Measurements from ENCODE around the gene PLPP3. TPM values are rescaled to one million over a fixed set of nuclear protein-coding genes. Genes with fewer than 3 reads are reported as not detected.
A peak's percentile ranks its signal among the peaks of the same experiment; 100 is the strongest.

Gene PLPP3
- total and polyA plus RNA-seq, 2 of the 8 experiments (the other 6 are each of a cell fraction or from before 2014, with no cell fraction given): 33.2 to 42.0 TPM

DNA sequence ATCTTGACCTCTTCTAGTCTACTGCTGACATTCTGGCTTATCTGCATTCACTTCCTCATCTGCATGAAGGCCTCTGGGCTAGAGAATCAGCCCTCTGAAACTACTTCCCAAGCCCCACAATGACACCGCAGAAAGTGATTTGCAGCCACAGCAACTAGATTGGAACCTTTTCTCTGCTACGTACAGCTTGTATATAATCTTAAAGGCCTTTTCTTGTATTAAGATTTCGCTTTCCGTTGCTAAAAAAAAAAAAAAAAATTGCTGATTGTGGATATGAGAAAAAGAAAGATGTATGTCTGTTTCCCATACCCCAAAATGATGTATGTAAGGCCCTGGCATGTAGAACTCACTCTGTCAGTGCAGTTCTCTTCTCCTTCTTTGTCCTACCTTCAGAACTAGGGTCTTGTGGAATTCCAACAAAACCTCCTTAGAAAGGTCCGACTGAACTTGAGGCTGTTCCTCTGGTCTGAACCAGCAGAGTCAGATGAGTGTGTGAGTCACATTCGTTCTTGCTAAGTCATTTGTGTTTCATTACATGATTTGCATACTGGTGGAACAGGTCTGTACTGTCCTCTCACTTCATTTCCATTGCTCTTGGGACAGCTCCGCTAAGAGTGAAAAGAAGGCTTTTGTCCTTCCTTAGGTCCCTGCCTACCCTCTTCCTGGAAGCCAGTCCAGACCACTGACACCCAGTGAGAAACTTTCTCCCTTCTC is 62.7 kb downstream of the PLPP3 start (continued):
- TF ChIP-seq, protein P1, sequence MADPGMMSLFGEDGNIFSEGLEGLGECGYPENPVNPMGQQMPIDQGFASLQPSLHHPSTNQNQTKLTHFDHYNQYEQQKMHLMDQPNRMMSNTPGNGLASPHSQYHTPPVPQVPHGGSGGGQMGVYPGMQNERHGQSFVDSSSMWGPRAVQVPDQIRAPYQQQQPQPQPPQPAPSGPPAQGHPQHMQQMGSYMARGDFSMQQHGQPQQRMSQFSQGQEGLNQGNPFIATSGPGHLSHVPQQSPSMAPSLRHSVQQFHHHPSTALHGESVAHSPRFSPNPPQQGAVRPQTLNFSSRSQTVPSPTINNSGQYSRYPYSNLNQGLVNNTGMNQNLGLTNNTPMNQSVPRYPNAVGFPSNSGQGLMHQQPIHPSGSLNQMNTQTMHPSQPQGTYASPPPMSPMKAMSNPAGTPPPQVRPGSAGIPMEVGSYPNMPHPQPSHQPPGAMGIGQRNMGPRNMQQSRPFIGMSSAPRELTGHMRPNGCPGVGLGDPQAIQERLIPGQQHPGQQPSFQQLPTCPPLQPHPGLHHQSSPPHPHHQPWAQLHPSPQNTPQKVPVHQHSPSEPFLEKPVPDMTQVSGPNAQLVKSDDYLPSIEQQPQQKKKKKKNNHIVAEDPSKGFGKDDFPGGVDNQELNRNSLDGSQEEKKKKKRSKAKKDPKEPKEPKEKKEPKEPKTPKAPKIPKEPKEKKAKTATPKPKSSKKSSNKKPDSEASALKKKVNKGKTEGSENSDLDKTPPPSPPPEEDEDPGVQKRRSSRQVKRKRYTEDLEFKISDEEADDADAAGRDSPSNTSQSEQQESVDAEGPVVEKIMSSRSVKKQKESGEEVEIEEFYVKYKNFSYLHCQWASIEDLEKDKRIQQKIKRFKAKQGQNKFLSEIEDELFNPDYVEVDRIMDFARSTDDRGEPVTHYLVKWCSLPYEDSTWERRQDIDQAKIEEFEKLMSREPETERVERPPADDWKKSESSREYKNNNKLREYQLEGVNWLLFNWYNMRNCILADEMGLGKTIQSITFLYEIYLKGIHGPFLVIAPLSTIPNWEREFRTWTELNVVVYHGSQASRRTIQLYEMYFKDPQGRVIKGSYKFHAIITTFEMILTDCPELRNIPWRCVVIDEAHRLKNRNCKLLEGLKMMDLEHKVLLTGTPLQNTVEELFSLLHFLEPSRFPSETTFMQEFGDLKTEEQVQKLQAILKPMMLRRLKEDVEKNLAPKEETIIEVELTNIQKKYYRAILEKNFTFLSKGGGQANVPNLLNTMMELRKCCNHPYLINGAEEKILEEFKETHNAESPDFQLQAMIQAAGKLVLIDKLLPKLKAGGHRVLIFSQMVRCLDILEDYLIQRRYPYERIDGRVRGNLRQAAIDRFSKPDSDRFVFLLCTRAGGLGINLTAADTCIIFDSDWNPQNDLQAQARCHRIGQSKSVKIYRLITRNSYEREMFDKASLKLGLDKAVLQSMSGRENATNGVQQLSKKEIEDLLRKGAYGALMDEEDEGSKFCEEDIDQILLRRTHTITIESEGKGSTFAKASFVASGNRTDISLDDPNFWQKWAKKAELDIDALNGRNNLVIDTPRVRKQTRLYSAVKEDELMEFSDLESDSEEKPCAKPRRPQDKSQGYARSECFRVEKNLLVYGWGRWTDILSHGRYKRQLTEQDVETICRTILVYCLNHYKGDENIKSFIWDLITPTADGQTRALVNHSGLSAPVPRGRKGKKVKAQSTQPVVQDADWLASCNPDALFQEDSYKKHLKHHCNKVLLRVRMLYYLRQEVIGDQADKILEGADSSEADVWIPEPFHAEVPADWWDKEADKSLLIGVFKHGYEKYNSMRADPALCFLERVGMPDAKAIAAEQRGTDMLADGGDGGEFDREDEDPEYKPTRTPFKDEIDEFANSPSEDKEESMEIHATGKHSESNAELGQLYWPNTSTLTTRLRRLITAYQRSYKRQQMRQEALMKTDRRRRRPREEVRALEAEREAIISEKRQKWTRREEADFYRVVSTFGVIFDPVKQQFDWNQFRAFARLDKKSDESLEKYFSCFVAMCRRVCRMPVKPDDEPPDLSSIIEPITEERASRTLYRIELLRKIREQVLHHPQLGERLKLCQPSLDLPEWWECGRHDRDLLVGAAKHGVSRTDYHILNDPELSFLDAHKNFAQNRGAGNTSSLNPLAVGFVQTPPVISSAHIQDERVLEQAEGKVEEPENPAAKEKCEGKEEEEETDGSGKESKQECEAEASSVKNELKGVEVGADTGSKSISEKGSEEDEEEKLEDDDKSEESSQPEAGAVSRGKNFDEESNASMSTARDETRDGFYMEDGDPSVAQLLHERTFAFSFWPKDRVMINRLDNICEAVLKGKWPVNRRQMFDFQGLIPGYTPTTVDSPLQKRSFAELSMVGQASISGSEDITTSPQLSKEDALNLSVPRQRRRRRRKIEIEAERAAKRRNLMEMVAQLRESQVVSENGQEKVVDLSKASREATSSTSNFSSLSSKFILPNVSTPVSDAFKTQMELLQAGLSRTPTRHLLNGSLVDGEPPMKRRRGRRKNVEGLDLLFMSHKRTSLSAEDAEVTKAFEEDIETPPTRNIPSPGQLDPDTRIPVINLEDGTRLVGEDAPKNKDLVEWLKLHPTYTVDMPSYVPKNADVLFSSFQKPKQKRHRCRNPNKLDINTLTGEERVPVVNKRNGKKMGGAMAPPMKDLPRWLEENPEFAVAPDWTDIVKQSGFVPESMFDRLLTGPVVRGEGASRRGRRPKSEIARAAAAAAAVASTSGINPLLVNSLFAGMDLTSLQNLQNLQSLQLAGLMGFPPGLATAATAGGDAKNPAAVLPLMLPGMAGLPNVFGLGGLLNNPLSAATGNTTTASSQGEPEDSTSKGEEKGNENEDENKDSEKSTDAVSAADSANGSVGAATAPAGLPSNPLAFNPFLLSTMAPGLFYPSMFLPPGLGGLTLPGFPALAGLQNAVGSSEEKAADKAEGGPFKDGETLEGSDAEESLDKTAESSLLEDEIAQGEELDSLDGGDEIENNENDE (IDR thresholded peaks at IDR 0.05; ENCODE audit: insufficient replicate concordance, low read length): no peak
- peak; percentile 66; the same call in 1 of the 2 replicates for TF ChIP-seq JUND (IDR thresholded peaks at IDR 0.05; ENCODE audit: low read length)

Measured in H1 (cell line).